RWPE2 (cell line): ENCODE data around the gene FEZF2.

Experiments used
- ATAC-seq: fragments of 200-7000 bp; cut with Tn5 transposase; 3 replicates; pipeline ENCODE4 v1.9.1; 2021; ENCODE audit warnings: low read depth
- DNase-seq: peaks from one replicate; pipeline ENCODE4 v3.0.0-alpha.2; 2020; ENCODE audit warnings: low spot score
- H3K27ac ChIP-seq: fragments of 450-650 bp; 2 replicates; pipeline ENCODE4 v1.5.1; 2017; ENCODE audit warnings: mild to moderate bottlenecking; ENCODE audit not compliant: poor library complexity, severe bottlenecking
- H3K27me3 ChIP-seq: fragments of 250-450 bp; sonication (Bioruptor Pico); 2 replicates; pipeline ENCODE4 v1.5.1; 2021; ENCODE audit warnings: mild to moderate bottlenecking, moderate library complexity; ENCODE audit not compliant: insufficient read depth, poor library complexity, severe bottlenecking
- H3K36me3 ChIP-seq: fragments of 250-450 bp; sonication (Bioruptor Pico); 2 replicates; pipeline ENCODE4 v1.5.1; 2020; ENCODE audit warnings: low read depth, mild to moderate bottlenecking, moderate library complexity
- H3K4me1 ChIP-seq: fragments of 250-450 bp; sonication (Bioruptor Pico); 2 replicates; pipeline ENCODE4 v1.5.1; 2021; ENCODE audit warnings: mild to moderate bottlenecking, moderate library complexity; ENCODE audit not compliant: insufficient read depth, poor library complexity, severe bottlenecking
- H3K4me3 ChIP-seq: fragments of 250-450 bp; sonication (Bioruptor Pico); 2 replicates; pipeline ENCODE4 v1.5.1; 2021; ENCODE audit warnings: mild to moderate bottlenecking, moderate library complexity; ENCODE audit not compliant: severe bottlenecking
- H3K9me3 ChIP-seq: fragments of 250-450 bp; sonication (Bioruptor Pico); 2 replicates; pipeline ENCODE4 v1.5.1; 2021; ENCODE audit warnings: mild to moderate bottlenecking, moderate library complexity; ENCODE audit not compliant: severe bottlenecking
- TF ChIP-seq, protein P1 (sequence below): fragments of 450-650 bp; IDR thresholded peaks from one replicate; pipeline ENCODE4 v1.5.1; 2017; ENCODE audit warnings: mild to moderate bottlenecking, moderate library complexity; ENCODE audit not compliant: poor library complexity, severe bottlenecking

The FEZF2 gene

GRCh38 chr3:62373215-62373614 lies at the start of gene FEZF2:
Gene FEZF2, minus strand, starts transcription at chr3:62373550. Its CDS starts 682 bp downstream, at chr3:62372868.
- H3K9me3 ChIP-seq: no peaks in the 10 kb centered on the region
- H3K4me1 ChIP-seq: no peaks in the 10 kb centered on the region
- TF ChIP-seq, protein P1, sequence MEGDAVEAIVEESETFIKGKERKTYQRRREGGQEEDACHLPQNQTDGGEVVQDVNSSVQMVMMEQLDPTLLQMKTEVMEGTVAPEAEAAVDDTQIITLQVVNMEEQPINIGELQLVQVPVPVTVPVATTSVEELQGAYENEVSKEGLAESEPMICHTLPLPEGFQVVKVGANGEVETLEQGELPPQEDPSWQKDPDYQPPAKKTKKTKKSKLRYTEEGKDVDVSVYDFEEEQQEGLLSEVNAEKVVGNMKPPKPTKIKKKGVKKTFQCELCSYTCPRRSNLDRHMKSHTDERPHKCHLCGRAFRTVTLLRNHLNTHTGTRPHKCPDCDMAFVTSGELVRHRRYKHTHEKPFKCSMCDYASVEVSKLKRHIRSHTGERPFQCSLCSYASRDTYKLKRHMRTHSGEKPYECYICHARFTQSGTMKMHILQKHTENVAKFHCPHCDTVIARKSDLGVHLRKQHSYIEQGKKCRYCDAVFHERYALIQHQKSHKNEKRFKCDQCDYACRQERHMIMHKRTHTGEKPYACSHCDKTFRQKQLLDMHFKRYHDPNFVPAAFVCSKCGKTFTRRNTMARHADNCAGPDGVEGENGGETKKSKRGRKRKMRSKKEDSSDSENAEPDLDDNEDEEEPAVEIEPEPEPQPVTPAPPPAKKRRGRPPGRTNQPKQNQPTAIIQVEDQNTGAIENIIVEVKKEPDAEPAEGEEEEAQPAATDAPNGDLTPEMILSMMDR: no peak
- DNase-seq (no peak), ATAC-seq (no peak)
- peaks cover 100% of the 10 kb centered on the region for H3K27me3 ChIP-seq
- no peak within 1 kb of the TSS for H3K4me3 ChIP-seq
- no peaks in the 10 kb centered on the region for H3K36me3 ChIP-seq
- H3K27ac ChIP-seq: no peak within 1 kb of the TSS

DNA sequence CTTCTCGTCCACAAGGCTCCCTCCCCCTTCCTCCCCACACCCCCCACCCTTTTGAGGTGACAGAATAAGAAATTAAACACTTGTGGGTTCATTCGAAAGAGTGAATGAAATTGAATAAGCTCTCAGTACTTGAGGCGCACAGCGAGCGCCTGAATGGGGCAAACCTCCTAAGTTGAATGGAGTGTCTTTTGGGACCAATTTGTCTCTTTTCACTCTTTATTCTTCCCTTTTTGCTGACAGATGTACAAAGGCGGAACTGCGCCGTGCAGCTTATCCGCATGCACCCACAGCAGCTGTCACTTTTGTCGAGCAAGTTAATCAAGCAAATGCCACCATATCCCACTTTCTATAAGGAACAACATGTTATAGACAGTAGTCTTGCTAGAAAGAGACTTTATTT lies 47.9 kb upstream of the FEZF2 start:
- DNase-seq: no peak
- H3K27me3 ChIP-seq: no peaks in the 10 kb centered on the region
- TF ChIP-seq, protein P1: no peak
- no peak overlapping the region for H3K4me3 ChIP-seq
- H3K27ac ChIP-seq: no peak overlapping the region
- no peaks in the 10 kb centered on the region for H3K36me3 ChIP-seq
- no peak for ATAC-seq
- H3K9me3 ChIP-seq: no peaks in the 10 kb centered on the region
- no peaks in the 10 kb centered on the region for H3K4me1 ChIP-seq

DNA sequence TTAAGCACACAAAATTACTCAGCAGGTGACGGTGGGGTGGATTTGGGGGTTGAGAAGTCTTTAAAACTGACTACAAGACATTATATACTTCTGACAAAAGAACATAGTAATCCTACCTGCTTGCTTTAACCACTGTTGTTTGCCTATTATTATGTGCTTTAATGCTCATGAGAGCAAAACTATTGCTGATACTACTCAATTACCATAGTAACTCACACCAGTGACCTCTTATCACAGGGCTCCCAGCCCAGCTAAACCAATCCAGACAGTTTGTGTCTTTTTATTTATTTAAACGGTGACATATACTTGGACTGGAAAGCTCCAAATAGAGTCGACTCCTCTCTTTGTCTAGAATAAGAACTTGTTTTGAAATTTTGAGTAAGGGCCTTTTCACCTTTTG lies 42.8 kb upstream of the FEZF2 start:
- H3K36me3 ChIP-seq: no peaks in the 10 kb centered on the region
- no peak for DNase-seq
- H3K4me1 ChIP-seq: no peaks in the 10 kb centered on the region
- no peaks in the 10 kb centered on the region for H3K9me3 ChIP-seq
- TF ChIP-seq, protein P1: no peak
- H3K4me3 ChIP-seq: no peak overlapping the region
- ATAC-seq: no peak
- no peak overlapping the region for H3K27ac ChIP-seq
- H3K27me3 ChIP-seq: no peaks in the 10 kb centered on the region

DNA sequence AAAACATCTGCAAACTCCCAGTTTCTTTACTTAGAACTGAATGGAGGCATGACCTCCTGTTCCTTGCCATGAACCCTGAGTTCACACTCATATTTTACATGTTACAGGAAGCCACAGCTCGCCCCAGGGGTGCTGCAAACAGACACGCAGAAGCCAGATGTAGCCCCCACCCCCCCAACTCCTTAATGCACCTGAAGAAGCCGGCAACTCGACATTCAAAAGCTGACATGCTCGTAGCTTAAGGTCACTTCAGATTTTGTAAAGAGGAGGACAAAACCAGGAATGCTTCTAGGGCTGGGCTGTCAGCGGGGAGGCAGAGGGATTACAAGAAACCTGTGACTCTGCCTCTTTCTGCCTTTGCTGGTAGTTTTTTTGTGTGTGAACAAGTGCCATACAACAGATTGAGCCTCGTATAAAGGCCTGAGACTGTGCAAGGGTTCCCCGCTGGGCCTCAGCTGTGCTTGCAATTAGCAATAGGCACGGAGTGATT lies 42.0 kb upstream of the FEZF2 start:
- Histone ChIP-seq H3K27ac (no peak overlapping the region), H3K4me3 (no peak overlapping the region)
- no peak for DNase-seq

DNA sequence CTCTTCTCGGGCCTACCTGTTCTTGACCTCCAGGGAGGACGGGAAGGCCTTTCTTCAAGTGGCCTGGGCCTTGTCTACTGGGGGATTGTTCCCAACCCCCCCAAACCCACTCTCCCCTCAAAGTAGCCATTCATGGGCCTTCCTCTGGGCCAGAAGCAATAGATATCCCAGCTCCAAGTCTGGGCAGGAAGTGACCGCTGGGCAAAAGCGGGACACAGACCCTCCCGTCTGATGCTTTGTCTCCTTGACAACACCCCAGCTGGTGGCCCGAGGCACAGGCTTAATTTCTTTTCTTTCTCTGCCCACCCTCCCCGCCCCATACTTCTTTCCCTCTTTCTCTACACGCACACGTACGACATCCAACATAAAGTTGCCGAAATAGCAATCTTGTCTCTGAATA lies 41.4 kb upstream of the FEZF2 start:
- Histone ChIP-seq H3K9me3 (no peaks in the 10 kb centered on the region), H3K36me3 (no peaks in the 10 kb centered on the region), H3K27ac (no peak overlapping the region), H3K27me3 (no peaks in the 10 kb centered on the region), H3K4me1 (no peaks in the 10 kb centered on the region), H3K4me3 (no peak overlapping the region)
- TF ChIP-seq, protein P1: no peak
- ATAC-seq (no peak), DNase-seq (no peak)

More for the DNA sequence above, 42.0 kb upstream of the FEZF2 start:
- ATAC-seq: no peak
- Histone ChIP-seq H3K36me3 (no peaks in the 10 kb centered on the region), H3K4me1 (no peaks in the 10 kb centered on the region), H3K9me3 (no peaks in the 10 kb centered on the region), H3K27me3 (no peaks in the 10 kb centered on the region)
- TF ChIP-seq, protein P1: no peak
